ENCODE results near the gene DAB1.

- TF ChIP-seq CTCF (IDR thresholded peaks at IDR 0.05; ENCODE audit: insufficient read depth, low read length, poor library complexity, severe bottlenecking), result no peak
- TF ChIP-seq EZH2phosphoT487 (conservative IDR thresholded peaks at IDR 0.05; ENCODE audit: low read length), result no peak
These were observed 169.8 kb downstream of the DAB1 start for GRCh38 chr1:57254022-57254421.
